ELR (cell line): ENCODE measurements around the gene RHEX.
A peak's percentile ranks its signal among the peaks of the same experiment; 100 is the strongest.
"Not testable (repeated sequence)": the region's sequence is repeated elsewhere in the genome, so short reads cannot be mapped to it uniquely, and the experiment has no call there.

Experiments
- DNase-seq: peaks from one replicate; pipeline ENCODE4 v3.0.0-alpha.2; 2015; ENCODE audit warnings: low read depth

The RHEX gene

DNA sequence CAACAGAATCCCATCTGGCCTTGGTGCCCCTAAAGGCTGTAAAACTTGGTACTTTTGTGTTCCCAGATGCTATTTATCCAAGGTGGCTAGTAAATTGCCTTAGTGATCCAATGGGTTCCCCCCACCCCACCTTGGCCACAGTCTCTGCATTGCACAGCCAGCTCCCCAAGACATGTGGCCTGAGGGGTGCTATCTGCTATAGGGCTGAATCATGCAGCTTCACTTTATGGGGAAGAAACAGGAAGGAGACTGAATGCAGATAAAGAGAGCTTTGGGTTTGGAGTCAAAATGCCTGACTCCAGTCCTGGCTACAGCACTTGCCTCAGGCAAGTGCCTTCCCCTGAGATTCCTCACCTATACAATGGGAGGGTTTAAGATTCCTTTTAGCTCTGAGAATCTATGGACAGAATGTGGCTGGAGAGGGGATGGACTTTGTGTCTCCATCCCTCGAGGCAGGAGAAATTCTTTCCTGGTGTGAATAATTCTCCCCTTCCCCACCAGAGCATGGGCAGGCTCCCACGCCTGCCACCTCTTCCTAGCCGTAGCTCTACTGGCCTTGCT is 6.5 kb downstream of the RHEX start:
- DNase-seq, result no peak

DNA sequence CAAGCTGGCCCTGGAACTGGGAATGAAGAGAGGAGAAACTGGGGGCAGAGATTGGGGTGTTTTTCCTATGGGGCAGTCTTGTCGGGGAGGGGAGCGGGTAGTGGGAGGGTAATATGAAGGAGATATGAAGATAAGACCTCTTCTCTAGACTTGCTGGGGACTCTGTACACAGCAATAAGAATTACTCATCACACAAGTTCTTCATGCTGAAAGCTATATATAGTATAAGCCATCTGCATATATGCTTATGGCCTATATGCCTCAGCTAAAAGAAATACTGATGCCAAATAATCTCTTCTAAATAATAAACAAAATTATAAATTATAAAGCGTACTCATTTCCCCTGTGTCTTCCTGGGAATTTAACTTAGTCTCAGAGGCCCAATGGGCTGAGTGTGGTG is 7.9 kb downstream of the RHEX start:
- no peak for DNase-seq

DNA sequence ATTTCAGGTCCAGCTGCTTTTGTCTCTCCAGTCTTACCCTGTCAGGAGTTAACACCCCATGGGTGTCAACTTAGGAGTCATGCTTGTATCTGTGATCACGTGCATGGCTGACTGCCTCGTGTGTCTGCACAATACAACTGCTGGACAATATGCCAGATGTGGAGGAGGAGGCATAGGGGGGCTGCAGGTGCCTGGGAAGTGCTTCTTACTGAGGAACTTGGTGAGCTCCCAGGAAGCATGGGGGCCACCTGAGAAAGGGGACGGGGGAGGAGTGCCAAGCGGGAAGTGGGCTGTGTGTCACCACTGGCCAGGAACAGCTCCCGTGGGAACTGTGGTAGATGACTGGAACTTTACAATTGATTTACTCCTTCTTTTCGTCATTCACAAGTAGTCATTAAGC is 9.5 kb downstream of the RHEX start:
- DNase-seq, result no peak

DNA sequence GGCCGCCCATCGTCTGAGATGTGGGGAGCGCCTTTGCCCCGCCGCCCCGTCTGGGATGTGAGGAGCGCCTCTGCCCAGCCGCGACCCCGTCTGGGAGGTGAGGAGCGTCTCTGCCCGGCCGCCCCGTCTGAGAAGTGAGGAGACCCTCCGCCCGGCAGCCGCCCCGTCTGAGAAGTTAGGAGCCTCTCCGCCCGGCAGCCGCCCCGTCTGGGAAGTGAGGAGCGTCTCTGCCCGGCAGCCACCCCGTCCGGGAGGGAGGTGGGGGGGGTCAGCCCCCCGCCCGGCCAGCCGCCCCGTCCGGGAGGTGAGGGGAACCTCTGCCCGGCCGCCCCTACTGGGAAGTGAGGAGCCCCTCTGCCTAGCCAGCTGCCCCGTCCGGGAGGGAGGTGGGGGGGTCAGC is 11.0 kb downstream of the RHEX start:
- not testable (repeated sequence) for DNase-seq

DNA sequence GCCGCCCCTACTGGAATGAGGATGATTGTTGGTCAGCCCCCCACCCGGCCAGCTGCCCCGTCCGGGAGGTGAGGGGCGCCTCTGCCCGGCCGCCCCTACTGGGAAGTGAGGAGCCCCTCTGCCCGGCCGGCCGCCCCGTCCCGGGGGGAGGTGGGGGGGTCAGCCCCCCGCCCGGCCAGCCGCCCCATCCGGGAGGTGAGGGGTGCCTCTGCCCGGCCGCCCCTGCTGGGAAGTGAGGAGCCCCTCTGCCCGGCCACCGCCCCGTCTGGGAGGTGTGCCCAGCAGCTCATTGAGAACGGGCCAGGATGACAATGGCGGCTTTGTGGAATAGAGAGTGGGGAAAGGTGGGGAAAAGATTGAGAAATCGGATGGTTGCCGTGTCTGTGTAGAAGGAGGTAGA is 11.5 kb downstream of the RHEX start:
- not testable (repeated sequence) for DNase-seq

DNA sequence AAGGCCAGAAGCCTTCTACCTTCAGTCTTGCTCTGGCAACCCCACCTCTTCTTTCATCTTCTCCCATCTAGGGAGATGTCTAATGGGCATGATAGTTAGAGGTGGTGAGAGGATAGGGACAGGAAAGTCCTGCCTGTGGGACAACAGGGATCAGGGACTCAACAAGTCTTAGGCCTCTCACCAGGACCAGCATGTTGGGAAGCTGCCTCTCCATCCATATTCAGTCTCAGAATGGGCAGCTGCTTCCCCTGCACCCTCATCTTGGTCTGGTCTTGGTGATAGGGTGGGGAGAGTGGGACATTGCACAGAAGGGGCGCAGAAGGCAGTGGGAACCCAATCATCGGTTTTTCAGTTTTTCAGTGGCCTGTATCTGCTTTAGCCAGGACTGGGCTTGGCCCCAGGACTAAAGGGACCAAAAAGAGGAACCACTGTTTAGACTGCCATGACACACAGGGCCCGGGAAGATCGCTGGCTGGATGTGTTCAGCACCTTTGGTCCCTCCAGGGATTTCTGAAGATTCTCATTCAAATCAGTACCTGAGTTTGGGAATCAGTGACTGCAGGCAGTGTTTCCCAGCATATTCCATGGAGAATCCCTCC is 12.7 kb downstream of the RHEX start:
- no peak for DNase-seq

DNA sequence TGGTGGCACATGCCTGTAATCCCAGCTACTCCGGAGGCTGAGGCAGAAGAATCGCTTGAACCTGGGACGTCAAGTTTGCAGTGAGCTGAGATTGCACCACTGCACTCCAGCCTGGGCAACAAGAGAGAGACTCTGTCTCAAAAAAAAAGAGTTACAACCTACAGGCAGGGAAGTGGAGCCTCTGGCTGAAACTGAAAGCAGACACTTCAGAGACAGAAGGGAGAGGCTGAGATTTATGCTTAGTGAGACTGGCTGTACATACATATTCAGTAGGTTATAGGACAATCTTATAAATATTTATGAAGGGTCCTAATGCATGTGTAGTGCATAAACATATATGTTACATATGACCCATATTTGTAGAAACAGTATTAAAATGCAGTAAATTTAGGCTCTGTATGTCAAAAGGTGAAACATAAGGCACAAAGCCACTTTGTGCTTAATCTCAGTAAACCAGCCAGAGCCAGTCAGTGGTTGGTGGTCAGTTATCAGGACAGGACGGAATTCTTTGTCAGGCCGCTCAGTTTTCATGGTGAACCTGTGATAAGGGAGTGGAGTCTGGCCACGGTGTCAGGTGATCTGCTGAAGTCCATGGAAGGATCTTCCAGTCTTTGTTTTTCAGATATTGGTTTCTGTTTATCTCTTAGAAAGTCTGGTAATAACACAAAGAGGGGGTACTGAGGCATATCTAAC is 13.7 kb downstream of the RHEX start:
- no peak for DNase-seq

DNA sequence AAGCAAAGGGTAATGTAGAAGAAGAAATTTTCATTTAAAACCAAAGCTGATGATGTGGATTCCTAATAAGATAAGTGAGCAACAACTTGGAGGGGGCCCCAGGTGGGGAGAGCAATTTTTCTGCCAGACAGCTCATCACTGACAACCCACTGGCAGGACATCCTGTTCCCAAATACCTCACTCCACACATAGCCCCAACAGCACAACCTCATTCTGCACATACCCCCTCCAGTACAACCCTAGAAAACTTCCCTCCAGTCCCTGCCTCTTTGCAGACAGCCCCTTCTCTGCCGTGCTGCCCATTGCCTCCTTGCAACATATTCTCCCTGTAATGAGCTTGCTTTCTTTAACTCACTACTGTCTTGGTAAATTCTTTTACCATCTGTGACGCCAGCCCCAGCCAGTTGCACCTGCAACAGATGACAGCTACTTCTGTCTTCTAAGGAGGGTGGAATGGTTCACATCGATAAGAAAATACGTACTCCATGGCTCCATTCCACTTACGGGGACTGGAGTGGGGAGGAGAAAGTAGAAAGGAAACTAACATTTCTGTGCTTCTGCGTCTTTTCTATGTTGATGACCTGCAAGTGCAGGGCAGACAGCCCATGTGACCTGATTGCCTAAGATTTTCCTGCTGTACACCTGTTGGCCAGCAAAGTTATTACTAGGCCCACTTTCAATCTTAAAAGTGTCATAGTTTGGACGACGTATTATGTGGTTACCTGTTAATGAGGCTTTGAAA is 14.7 kb downstream of the RHEX start:
- no peak for DNase-seq

DNA sequence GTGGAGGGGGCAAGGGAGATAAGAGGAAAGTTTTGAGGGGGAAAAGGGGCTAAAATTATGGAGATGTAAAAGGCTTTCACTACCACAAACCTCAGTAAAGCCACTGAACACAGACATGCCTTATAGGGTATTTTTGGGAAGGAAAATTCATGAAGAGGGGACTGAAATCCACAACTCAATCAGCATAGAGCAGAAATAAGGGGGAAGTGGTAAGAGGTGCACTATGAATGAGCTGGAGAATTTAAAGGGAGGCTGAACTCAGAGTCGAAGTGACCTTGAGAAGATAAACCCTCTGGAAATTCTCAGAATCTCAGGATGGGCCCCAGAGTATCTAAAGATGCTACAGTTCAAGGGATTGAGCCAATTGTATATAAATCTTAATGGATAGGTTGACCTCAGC is 15.3 kb downstream of the RHEX start:
- DNase-seq, result no peak

DNA sequence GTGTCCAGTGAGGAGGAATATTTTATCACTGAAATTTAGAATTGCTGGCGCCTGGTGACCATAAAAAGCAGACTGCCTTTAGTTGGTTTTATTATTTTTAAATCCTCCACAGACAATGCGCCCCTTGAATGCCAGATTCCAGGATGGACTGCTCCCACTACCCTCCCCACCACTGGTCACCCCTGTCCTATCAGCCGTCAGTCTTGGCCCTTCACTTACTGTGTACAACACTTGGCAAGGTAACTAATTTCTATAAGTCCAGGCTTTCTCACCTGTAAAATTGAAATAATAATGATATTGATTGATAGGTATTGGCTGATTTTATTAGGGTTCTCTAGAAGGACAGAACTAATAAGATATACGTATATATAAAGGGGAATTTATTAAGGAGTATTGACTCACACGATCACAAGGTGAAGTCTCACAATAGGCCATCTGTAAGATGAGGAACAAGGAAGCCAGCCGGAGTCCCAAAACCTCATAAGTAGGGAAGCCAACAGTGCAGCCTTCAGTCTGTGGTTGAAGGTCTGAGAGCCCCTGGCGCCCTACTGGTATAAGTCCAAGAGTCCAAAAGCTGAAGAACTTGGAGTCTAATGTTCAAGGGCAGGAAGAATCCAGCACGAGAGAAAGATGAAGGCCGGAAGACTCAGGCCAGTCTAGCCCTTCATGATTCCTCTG is 17.8 kb downstream of the RHEX start:
- no peak for DNase-seq

DNA sequence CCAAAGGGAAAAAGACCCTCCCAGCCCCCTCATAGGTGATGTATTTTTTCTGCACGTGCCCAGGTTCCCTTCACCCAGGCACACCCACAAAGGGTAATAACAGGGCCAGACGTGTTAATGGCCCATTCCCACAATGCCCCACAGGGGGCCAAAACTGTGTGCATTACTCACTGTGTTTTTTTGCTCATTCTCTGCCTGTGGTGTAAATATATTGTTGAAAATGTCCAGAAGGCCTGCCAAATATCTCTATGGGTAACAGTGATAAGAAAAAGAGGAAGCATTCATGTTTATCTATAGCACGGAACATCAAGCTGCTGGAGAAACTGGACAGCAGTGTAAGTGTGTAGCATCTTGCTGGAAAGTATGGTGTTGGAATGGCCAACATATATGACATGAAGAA is 21.9 kb downstream of the RHEX start:
- no peak for DNase-seq

DNA sequence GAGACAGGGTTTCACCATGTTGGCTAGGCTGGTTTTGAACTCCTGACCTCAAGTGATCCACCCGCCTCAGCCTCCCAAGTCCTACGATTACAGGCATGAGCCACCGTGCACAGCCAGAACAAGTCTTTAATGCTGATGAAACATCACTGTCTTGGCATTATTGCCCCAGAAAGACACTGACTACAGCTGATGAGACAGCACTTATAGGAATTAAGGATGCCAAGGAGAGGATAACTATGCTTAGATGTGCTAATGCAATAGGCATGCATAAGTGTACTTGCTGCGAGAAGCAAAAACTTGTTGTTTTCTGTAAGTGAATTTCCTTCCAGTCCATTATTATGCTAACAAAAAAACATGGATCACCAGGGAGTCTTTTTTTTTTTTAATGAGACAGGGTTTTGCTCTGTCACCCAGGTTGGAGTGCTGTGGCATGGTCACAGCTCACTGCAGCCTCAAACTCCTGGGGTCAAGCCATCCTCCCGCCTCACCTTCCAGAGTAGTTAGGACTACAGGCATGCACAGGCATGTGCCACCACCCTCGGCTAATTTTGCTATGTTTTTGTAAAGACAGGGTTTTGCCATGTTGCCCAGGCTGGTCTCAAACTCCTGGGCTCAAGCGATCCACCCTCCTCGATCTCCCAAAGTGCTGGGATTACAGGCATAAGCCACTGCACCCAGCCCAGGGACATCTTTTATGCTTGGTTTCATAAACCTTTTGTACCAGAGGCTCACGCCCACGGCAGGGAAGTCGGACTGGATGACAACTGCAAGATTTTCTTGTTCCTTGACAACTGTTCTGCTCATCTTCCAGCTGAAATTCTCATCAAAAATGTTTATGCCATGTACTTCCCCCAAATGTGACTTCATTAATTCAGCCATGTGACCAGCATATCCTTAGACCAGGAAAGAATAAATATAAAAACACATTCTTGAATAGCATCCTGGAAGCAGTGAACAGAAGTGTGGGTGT is 23.1 kb downstream of the RHEX start:
- peak; percentile 6 for DNase-seq

DNA sequence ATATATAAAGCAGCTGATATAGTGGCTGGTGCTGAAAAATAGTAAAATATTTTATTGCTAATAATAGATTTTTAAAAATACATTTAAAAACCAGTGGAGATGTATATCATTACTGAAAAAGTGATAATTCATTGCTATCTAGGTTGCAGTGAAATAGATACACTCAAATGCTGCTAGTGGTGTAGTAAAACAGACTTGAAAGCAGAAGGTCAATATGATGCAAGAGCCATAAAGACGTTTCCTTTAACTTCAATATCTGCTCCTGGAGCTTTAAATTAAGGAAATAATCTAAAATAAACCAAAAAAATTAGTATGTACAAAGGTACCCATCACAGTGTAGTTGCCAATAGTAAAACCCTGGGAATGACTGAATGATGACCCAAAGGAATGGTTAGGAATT is 26.2 kb downstream of the RHEX start:
- DNase-seq, result no peak

DNA sequence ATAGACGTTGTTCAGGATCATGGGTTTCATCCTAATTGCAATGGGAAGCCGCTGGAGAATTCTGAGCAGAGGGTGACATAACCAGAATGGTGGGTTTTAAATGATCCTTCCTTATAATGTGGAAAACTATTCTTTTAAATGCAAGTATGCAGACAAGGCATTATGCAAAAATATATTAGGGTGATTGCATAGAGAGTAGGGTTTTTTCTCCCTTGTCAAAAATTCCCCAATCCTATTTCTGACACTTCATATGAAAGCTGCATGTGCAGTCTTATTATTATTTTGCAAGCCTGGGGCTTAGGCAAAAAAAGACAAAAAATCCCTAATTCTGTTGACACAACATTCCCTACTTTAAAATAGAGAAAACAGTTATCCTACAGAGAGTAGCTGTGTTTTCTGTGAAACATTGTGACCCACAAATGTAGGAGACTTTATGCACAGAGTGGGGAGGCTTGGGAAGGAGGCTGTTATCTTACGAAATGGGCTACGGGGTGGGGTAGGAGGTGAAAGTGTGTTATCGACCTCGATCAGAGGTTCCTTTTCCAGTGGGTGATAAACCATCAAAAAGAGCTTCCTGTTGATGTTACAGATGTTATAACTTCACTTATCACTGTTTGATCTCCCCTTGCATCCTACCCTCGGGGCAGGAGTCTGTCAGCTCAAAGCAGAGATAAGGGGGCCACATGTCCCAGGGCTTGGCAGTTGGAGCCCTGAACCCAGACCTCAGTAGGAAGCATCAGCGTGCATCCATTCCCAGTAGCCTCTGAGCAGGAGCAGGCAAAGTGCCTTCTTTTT is 27.2 kb downstream of the RHEX start:
- no peak for DNase-seq

DNA sequence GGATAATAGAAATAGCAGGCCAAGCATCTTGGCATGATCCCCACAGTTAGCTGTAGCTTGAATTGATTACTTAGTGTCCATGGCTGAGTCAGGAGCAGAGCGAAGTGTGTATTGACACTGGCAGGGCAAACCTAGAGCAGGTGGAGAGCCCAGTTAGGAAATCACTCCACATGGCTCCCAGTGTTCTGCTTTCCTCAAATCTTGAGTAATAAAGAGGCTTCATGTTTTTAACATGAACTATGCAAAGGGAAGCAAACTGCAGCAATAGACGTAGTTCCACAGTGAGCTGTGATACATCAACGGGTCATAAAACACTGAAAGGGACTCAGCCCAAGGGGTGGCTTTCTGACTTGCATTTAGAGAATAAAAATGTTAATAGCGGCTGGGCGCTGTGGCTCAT is 28.9 kb downstream of the RHEX start:
- DNase-seq, result no peak

DNA sequence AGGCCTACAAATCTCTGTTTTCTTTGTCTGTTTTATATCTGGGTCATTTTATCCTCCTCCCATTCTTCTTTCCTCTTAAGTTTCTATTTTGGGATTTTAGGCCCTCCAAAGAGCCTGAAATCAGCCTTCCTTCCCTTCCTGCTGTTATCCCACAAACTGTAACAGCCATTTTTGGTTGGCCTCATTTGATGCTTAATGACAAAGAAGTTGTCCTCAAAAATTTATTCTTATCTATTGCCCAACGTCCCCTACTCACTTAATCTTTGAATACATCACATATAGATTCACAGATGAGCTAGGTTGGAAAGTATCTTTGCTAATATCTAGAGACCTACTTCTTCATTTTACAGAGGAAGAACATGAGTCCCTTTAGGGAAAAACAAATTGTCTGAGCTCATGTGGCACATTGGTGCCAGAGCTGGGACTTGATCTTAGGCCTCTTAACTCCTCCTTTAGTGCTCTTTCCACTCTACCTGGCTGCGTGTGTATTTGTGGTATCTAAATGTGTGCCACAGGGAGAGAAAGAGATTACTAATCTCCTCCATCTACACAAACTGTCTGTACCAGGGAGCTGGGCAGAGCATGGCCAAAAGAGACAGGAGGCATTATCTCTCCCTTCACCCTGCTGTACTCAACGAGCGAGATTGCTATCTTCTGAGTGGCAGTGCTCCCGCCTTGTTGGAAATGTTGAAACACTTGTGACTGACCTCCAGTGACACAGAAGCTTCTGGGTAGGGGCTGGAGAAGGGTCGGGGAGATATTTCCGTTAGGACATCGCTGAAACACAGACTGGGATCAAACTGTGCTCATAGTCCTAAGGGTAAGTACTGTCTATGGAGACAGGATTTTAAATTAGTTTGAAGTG is 30.1 kb downstream of the RHEX start:
- DNase-seq, result no peak

DNA sequence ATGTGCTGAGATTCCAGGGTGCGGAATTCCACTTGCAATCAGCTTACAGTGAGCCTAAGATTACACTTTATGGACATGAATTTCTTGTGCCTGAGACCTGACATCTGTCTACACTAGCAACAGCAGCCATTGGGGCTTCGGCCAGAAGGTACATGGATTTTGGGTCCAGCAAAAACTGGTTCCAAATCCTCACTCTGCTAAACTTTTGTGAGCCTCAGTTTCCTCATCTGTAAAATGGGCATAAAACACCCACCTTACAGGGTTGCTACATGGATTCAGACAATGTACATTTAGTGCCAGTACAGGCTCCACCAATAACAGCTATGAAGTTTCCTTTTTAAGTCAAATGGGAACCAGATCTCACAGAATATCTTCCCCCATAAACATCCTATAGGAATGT is 30.8 kb downstream of the RHEX start:
- DNase-seq, result no peak

DNA sequence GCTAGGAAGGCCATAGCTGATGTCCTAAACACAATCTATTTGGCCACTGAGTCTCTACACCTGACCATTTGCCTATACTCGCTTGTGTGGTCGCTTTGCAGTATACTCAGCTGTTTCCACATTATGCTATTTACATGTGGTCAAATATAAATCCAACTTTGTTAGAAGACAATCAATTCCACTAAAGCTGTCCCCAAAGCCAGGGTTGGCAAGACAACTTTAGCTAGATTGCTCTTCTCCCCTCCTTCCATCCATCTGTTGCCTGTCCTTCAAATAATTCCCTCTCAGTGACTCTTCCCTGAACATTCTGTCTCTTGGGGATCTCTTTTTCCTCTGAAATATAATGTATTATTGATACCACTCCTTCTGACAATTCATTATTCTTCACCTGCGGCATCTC is 34.1 kb downstream of the RHEX start:
- DNase-seq, result no peak

DNA sequence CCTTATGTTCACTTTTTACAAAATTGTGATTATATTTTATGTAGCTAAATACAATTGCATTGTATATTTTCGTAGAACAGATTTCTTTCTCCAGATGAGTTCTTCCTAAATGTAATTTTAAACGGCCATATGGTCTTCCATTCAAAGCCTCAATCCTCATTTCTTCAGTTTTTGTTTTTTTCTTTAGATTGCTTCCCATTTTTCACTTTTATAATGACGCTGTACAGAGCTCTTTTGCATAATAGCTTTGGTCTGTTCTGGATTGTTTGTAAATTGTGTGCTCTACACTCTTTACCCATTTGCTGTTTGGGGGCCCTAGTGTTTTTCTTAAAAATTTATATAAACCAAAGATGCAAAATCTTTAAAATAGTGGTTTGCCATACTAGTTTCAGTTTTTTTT is 36.4 kb downstream of the RHEX start:
- no peak for DNase-seq

DNA sequence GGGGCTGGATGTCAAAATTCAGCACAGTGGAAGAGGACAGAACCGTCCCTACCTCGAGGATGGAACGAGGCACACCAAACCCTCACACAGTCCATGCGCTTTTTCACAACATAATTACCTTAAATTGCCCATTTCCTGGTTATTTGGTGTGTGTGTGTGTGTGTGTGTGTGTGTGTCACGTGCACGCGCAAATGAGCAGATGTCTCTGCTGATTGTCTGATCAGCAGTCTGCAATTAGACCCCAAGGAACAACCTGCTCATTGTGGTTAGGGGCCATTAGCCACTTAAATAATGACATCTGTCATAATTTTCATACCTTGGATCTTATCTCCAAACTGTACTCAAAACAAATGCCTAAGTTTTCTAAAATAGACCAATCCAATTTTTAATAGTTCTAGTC is 41.1 kb downstream of the RHEX start:
- DNase-seq, result no peak
